K562 (cell line): ENCODE measurements around the gene PACRG.

Source experiments
- ARID3B ChIP-seq: fragments of 250-450 bp; sonication (Bioruptor Pico); IDR thresholded peaks from 2 replicates; pipeline ENCODE4 v1.4.0; 2020; ENCODE audit warnings: borderline replicate concordance
- ASH1L ChIP-seq: fragments of 450-650 bp; IDR thresholded peaks from 2 replicates; pipeline ENCODE4 v1.6.1; 2018; ENCODE audit warnings: borderline replicate concordance, mild to moderate bottlenecking, low read depth; ENCODE audit not compliant: partially characterized antibody
- PRPF4 ChIP-seq: fragments of 200-400 bp; formaldehyde crosslinking; IDR thresholded peaks from one replicate; pipeline ENCODE4 v1.6.1; 2017; ENCODE audit warnings: low read length, low read depth, mild to moderate bottlenecking; ENCODE audit not compliant: insufficient read depth, poor library complexity, severe bottlenecking

- TF ChIP-seq ASH1L, result no peak
- no peak for TF ChIP-seq PRPF4
- no peak for TF ChIP-seq ARID3B (CRISPR knock-in tag)
Observed at GRCh38 chr6:163329991-163330390, 602.2 kb downstream of the PACRG start.
